Ureter (tissue), 1 donor: ENCODE measurements around the gene PRKAR1B. TPM values are rescaled to one million over a fixed set of nuclear protein-coding genes. Genes with fewer than 3 reads are reported as not detected.

Source experiments
- DNase-seq: peaks from one replicate; pipeline ENCODE4 v3.0.0-alpha.2; 2020; ENCODE audit warnings: low spot score
- total RNA-seq: library from RNA; stranded (reverse); gene quantifications from one replicate; pipeline ENCODE4 v1.2.4, GENCODE V29; 2023
- donor health status: DM: yes; HTN: yes; CAD: no.

PRKAR1B gene
- total RNA-seq, 1 donor from 2014 or later, result 20.5 TPM

DNA sequence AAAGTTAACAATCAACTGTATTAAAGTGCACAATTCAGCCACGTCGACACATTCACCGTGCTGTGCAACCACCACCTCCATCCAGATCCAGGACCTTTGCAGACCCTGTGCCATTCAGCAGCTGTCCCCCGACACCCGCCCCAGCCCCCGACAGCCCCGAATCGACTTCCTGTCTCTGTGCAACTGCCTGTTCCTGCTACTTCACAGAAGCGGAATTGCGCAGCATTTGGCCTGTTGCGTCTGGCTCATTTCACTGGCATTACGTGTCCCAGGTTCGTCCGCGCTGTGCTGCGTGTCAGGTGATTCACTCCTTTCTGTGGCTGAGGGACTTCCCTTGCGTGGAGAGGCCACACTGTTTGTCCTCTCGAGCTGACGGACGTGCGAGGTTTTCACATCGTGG is 33.8 kb downstream of the PRKAR1B start:
- no peak for DNase-seq

DNA sequence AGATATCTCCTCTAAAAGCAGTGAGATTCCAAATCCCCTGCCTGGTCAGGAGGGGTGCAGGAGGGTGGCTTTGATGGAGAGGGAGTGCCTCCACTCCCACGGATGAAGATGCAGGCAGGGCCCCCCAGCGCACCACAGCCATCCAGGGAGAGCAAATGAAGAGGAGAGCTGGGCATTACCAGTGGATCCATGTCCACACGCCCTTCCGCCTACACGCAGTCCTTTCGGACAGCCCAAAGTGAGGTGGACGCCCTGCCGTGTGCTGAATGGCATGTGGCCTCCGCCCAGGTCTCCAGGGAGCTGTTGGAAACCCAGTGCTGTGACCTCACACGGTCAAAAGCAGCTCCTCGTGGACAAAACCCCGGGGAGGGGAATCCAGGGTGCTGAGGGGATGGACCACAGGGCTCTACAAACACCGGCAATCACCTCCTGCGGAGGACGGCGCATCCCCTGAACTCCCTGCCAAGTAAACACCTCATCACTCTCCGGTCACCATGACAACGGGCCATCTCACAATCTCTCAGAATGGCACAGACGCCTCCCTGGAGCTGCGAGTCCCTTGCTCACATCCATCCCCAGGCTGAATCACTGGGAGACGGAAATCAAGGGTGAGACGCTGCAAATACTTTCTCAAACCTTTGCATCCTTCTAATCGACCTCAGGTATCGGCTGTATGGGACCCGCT is 35.6 kb downstream of the PRKAR1B start:
- DNase-seq, result no peak

DNA sequence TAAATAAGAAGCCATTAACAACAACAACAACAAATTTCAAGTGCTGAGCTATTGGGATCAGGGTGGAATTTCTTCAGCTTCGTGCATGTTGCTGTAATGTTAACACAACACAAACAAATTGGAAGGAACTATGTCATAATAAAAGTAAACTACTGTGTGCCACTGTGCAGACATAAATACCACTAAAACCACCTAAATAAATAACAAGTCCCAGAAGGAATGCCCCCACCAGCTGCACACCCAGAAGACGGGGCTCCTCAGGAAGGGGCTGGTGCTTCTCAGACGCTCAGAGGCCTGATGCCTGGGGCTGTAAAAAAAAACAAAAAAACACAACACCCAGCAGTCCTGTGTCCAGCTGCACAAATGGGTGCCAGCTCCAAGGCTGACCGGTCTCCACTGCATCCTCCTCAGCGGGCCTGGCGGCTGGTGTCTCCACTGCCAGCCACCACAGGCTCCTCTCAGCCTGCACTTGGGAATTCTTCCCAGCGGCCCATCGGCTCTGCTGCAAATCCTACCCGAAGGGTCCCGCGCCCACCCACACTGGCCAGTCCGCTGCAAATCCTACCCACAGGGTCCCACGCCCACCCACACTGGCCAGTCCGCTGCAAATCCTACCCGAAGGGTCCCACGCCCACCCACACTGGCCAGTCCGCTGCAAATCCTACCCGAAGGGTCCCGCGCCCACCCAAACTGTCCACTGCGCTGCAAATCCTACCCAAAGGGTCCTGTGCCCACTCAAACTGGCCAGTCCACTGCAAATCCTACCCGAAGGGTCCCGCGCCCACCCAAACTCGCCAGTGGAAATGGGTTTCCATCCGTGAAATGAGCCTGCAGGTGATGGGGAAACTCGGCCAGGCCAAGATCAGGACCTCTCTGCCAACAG is 36.4 kb downstream of the PRKAR1B start:
- DNase-seq, result no peak

DNA sequence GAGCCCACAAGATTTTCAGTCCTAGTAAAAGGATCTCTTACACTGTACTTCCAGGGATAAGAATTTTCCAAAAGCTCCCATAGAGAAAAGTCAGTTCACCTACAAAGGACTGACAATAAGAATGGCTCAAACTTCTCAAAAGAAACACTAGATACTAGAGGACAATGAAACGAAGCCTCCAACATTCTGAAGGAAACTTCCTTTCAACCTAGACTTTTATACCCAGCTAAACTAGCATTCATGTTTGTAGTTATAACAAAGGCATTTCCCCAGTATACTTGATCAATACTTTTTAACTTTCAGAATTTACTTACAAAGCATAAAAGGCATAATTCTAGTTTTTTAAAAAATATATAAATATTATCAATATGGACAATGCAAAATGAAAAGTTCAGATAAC is 41.5 kb downstream of the PRKAR1B start:
- DNase-seq, result no peak

DNA sequence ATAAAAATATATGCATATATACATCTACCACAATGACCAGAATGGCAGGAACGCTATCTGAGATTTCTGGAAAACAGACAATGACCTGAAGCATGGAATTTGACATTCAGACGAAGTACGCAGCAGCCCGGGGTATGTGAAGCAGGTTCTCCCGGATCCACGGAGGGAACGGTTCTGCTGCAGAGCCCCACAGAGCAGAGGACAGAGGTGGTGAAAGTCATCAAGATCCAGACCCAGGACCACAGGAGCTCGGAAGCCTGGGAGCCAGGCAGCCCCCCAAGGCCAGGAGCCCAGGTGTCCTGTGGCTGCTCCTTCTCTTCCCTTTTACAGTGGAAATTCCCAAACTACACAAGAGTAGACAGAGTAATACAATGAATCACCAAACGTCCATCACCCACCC is 42.7 kb downstream of the PRKAR1B start:
- no peak for DNase-seq

DNA sequence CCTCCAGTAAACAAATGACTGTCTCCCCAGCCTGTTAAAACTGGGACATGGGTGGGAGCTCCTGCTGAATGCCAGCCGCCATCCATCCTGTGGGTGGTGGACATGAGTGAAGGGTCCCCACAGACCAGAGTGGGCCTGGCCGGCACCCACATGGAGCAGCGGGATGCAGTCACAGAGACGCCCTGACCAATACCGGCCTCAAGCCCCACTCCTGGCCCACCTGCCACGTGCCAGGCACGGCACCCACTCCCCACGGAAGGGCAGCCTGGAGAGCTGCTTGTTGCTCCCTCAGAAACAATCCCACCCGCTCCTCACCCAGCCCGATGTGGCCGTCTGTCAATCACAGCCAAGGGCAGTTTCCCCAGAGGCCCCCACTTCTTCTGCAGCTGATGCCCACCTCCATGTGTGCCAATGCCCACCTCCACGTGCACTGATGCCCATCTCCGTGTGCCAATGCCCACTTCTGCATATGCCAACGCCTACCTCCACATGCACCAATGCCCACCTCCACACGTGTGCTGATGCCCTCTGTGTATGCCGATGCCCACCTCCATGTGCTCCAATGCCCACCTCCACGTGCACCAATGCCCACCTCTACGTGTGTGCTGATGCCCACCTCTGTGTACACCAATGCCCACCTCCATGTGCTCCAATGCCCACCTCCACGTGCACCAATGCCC is 43.4 kb downstream of the PRKAR1B start:
- no peak for DNase-seq

DNA sequence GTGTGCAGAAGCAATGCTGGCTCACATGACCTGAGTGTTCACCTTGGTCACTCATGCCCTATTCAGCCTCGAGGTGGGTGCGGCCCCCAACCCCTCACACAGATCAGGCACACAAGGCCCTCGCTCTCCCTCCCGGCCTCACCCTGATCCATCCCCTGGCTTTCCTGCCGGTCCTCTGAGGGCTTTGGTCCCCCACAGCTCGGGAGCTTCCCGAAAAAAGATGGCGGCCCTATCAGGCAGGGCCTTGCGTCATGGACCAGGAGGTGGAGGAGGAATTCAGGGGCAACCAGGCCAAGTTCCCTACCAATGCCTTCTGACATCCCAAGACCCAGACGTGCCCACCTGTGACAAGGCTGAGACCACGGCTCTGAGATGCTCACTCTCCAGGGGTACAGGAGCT is 44.3 kb downstream of the PRKAR1B start:
- no peak for DNase-seq

DNA sequence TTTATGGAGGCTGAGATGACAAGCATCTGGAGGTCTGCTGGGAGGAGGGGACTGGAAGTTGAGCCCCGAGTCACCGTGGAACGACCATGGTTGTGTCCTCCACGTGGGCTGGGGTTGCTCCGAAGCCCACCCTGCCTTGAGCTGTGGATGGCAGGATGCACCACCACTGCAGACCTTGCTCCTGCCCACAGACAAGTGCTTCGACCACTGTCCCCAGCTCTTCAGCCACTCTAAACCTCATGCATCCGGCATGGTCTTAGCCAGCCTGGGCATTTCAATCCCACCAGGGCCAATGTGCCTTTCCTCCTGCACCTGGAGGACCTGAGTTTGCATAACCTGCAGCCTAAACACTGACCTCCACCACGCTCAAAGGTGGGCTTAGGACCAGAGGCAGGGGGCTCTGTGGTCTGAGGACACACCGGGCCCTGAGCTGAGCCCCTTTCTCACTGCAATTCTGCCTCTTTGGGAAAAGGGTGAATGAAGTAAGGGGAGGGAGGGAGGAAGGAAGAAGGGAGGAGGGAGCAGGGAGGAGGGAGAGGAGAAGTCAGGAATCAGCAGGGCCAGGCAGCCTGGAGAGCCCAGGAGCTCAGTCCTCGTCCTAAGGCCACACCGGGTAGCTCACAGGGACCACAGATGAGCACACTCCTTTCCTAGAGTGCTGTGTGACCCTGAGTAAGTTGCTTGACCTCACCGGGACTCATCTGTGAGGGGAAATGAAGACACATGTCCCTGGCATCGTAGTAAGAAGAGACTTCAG is 45.4 kb downstream of the PRKAR1B start:
- DNase-seq, result no peak

DNA sequence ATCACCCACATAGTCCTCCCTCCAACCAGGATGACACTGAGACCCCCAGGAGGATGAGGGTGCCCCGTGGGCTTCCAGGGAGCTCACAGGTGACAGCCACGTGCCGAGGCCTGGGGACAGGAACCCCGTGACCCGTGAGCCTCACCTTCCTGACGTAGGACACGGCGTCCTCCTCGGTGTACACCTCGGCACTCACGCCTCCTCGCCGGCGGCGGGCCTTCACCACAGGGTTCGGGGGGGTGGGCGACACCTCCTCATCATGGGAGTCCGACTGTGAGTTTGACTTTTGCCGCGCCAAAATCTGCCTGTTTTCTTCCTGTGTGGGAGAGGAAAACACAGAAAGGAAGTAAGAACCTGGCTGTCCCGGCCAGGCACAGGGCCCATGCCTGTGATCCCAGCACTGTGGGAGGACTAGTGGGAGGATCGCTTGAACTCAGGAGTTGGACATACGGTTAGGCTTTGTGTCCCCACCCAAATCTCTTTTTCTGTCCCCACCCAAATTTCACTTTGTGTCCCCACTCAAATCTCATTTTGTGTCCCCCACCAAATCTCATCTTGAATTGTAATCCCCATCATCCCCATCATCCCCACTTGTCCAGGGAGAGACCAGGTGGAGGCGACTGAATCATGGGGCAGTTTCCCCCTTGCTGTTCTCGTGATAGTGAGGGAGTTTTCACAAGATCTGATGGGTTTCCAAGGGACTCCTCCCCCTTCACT is 46.5 kb downstream of the PRKAR1B start:
- no peak for DNase-seq

DNA sequence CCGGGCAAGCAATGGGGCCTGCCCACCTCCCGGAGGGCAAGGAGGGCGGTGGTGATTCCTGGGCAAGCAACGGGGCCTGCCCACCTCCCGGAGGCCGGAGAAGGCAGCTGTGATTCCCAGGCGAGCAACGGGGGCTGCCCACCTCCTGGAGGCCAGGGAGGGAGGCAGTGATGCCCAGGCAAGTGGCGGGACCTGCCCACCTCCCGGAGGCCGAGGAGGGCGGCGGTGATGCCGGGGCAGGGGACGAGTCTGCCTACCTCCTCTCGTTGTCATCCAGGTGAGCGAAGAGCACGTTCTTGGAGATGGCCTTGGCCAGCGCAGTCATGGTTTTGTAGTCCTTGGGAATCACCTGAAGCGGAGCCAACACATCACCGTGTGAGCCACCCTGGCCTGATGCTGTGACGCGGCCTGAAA is 50.1 kb downstream of the PRKAR1B start:
- DNase-seq, result no peak

DNA sequence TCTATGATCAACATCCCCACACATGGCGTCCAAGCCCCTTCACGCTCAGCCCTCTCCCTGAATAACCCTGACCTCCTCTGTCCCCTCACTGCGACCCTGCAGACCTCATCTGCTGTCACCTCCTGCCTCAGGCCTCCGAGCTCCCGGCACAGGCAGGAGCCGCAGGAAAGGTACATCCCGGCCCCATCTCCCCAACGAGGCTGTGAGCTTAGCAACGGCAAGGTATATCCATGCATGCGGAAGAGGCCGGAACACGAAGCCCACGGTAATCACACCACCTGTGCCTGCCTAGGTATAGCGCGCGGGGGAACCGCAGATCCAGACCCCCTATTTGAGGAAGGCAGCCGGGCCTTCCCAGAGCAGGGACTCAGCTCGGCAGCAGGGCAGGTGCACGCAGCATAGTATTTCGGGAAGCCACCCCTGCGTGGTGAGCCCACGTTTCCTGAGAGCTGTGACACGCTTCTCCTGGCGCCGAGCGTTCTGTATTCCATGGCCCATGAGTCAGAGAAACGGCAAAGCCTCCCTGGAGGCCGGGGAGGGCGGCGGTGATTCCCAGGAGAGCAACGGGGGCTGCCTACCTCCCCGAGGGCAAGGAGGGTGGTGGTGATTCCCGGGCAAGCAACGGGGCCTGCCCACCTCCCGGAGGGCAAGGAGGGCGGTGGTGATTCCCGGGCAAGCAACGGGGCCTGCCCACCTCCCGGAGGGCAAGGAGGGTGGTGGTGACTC is 50.7 kb downstream of the PRKAR1B start:
- no peak for DNase-seq

DNA sequence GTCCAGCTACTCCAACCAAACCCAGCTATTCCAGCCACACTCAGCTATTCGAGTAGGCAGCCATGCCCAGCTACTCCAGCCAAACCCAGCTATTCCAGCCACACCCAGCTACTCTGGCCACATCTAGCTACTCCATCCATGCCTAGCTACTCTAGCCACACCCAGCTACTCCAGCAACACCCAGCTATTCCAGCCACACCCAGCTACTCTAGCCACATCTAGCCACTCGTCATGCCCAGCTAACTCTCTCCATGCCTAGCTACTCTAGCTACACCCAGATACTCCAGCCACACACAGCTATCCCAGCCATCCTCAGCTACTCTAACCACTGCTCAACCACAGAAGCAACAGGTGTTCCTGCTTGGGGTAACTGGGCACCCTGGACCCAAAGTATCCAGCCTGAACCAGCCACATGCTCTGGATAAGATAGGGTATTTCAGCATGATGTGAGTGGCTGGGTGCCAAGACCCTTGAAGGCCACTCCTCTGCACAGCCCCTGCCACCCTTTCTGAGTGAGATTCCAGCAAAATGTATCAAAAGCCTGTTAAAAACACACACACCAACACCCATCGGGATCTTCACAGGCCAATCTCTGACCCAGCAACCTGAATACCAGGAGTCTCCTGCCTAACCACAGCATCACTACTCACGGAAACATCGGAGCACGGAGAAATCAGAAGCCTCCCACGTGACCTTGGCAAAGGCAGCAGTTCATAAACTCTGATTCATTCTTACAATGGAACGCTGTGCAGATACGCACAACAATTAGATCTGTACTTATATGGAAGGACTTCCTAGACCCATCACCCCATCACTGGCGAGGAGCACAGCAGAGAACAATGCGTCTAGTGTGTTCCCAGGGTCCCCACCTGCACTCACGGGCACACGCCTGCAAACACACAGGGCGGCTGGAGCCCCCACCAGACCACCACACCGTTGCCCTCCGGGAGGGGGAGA is 52.3 kb downstream of the PRKAR1B start:
- DNase-seq, result no peak

DNA sequence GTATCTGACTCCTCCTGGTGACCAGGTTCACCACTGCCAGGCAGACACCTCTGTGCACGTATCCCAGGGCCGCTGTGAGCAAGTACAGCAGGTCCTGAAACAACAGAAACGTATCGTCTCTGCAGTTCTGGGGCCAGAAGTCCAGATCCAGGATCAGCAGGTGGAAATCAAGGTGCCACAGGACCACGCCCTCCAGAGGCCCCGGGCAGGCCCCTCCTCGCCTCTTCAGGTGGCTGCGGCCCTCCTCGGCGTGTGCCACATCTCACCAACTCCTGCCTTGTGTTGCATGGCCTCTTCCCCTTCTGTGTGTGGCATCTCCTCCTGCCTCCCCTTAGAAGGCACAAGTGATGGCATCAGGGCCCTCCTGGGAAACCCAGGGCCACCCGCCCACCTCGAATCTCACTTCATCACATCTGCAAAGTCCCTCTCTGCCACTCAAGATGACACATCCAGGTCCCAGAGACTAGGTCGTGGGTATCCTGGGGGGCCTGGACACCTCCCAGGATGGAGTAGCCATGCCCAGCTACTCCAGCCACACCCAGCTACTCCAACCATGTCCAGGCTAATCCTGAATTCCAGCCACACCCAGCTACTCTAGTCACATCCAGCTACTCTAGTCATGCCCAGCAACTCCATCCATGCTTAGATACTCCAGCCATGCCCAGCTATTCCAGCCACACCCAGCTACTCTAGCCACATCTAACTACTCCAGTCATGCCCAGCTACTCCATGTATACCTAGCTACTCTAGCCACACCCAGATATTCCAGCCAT is 53.2 kb downstream of the PRKAR1B start:
- no peak for DNase-seq

DNA sequence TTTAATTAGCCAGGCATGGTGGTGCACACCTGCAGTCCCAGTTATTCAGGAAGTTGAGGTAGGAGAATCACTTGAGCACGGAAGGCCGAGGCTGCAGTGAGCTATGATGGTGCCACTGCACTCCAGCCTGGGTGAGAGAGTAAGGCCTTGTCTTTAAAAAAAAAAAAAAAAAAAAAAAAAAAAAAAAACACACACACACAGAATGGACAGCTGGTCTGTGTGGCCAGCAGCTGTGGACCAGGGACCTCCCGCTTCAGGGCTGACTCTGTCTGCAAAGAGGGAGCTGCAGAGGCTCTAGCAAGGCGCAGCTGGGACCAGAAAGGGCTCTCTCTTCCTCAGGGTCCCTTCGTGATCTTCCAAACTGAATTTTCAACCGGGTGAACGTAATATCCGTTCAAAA is 54.2 kb downstream of the PRKAR1B start:
- DNase-seq, result no peak

DNA sequence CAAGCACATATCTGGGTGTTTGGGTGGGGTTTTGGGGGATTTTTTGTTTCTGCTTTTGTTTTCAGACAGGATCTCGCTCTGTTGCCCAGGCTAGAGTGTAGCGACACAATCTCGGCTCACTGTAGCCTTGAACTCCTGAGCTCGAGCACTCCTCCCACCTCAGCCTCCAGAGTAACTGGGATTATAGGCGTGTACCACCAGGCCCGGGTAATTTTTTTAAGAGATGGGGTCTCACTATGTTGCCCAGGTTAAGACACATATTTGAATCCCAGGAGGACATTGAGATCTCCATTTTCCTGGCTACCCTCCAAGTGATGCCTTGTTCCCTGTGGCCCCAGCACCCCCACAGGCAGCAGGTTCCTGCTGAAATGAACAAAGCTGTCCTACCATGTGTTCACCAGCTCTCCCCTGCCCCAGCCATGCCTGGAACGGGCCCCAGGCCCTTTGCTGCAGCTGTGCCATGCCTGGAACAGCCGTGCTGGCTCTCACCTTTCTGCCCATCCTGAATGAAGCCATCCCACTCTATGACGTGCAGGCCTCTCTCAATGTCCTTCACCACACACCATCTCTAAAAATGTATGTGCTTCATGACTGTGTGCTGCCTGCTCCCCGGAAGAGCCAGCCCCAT is 55.6 kb downstream of the PRKAR1B start:
- DNase-seq, result no peak

DNA sequence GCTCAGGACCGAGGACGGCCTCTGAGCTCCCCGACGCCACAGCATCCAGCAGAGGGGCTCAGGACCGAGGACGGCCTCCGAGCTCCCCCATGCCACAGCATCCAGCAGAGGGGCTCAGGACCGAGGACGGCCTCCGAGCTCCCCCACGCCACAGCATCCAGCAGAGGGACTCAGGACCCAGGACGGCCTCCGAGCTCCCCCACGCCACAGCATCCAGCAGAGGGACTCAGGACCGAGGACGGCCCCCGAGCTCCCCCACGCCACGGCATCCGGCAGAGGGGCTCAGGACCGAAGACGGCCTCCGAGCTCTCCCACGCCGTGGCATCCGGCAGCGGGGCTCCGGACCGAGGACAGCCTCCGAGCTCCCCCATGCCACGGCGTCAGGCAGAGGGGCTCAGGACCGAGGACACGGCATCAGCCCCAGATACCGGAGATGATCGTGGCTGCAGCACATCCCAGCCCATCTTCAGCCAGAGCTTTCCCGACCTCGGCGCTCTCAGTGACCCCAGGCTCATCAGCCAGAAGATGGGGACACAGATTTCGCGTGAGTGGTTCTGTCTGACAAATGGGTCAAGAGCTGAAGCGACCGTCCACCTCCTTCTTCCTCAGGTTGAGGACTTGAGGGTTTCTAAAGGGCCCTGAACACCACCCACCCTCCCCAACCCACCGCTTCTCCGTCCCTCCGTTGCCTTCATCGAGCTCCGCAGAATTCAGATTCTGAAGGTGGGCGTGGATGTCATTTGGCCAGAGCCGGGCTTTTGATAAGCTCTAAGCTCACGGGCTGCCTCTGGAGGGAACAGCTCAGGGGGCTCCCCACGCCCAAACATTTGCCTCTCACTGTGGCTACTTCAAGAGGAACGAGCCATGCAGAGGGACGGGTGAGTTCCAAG is 56.3 kb downstream of the PRKAR1B start:
- DNase-seq, result no peak

DNA sequence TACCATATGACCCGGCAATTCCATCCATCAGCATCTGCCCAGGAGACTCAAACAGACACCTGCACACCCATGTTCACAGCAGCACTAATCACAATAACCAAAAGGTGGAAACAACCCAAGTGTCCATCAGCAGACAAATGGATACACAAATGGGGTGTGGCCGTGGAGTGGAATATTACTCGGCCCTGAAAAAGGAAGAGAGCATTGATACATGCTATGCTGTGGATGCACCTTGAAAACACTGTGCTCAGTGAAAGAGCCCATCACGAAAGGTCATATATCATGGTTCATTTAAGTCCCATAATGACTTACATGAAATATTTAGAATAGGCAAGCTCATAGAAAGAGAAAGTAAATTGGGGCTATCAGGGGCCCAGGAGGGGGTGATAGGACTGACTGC is 58.1 kb downstream of the PRKAR1B start:
- no peak for DNase-seq
